ENCODE measurements around the gene NLRC4.
"Not testable (repeated sequence)": the region's sequence is repeated elsewhere in the genome, so short reads cannot be mapped to it uniquely, and the experiment has no call there.

Gene NLRC4

DNA sequence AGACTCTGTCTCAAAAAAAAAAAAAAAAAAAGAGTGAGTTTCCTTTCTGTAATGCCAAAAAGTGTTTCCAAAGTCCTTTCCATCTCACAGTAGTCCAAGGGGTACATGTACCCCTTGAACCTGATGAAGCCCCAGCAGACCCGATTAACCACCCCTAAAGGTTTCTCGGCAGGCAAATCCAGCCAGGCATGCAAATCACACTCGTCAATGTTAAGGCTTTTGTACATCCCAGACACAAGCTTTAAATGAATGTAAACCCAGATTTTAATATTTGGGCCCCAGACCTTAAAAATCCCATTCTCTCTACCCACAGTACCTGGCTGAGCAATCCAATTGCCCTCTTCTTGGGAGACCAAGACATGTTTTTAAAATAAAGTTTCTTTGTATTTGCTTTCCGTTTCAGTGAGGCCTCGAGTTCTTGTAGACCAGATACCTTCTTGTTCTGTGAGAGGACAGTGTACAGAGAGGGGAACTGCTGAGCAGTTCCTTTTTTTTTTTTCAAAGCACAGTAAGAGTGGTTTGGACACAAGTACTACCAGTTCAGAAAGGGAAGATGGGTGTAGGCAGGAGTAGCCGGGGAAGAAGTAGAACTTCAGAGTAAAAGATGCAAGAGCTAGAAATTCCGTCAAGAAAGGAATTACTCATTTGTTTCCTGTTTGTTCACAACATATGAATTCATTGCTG is at the start of gene NLRC4:
Gene NLRC4, minus strand, starts transcription at position 465 of the 684 bp plus-strand sequence. CDS start 8,111 bp downstream, outside the sequence.
- DNase-seq: peak in 1 of 2 experiments; percentile 55

DNA sequence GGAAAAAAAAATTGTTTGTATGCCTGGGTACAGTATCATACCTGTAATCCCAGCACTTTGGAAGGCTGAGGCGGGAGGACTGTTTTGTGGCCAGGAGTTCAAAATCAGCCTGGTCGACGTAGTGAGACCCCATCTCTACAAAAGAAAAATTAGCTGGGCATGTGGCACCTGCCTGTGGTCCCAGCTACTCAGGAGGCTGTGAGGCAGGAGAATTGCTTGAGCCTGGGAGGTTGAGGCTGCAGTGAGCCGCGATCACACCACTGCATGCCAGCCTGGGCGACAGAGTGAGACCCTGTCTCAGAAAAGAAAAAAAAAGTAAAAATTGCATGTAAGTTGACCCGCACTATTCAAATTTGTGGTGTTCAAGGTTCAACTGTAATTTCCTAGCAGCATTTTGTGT is 45.9 kb upstream of the NLRC4 start:
- DNase-seq: no peak

- not testable (repeated sequence) for DNase-seq
Measured at GRCh38 chr2:32293966-32294562, 29.4 kb upstream of the NLRC4 start.

GRCh38 chr2:32293493-32293892 is 28.8 kb upstream of the NLRC4 start:
- DNase-seq: not testable (repeated sequence)

DNA sequence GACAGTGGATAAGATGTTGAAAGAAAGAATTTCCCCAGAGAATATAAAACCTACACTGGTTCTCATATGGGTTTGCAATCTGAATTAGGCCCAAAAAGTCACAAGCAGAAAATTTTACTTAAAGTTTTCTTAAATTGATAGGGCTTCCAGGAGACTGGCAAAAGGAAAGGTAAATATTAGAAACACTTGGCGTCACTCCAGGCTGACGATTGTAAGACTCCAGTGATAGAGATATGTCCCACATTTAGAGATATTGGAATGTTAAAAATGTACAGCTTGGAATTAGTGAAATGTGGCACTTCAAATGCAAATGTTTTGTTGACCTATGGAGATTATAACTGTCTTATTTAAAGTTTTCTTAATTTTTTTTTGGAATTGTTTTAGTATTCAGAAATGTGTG is 27.1 kb upstream of the NLRC4 start:
- no peak for DNase-seq

GRCh38 chr2:32290000-32290339 is 25.3 kb upstream of the NLRC4 start:
- no peak for DNase-seq

DNA sequence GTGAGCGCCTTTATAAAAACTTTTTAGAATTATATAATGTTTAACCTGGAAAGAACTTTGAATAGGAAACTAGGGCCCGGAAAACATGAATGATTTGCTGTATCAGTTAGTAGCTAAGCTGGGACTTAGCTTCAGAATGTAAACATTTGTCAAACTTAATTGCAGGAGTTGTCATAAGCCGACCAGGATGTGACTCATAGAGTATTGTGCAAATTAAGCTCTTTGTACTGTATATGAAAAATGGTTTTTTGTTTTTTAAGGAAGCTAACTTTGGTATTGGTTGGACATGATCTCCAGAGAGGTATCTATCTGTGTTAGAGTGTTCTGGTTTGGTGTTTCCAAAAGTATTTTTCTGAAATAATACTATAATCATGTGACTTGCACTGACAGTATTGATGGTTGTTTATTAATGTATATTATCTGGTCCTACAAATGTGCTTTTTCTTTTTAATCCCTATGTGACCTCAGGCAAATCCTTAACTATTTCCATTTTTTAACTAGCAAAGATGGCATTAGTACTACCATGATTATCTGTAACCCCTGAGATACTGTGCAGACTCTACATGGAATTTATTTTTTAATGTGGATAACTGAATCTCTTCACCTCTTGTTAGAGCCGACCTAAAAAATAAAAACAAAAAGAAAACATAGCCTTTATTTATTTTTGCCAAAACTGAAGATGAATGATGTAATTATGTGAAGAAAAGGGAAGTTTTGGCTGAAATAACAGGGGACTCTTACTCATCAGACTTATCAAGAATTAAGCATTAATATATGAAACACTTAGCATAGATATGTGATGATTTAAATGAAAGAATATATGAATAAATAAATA is 24.7 kb upstream of the NLRC4 start:
- DNase-seq: no peak

DNA sequence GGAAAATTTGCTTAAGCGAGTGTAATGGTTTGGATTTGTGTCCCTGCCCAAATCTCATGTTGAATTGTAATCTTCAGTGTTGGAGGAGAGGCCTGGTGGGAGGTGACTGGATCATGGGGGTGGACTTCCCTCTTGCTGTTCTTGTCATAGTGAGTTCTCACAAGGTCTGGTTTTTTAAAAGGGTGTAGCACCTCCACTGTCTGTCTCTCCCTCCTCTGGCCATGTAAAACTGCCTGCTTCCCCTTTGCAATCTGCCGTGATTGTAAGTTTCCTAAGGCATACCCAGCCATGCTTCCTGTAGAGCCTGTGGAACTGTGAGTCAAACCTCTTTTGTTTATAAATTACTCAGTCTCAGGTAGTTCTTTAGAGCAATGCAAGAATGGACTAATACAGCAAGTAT is 19.6 kb upstream of the NLRC4 start:
- DNase-seq: peak in 1 of 2 experiments; percentile 47

DNA sequence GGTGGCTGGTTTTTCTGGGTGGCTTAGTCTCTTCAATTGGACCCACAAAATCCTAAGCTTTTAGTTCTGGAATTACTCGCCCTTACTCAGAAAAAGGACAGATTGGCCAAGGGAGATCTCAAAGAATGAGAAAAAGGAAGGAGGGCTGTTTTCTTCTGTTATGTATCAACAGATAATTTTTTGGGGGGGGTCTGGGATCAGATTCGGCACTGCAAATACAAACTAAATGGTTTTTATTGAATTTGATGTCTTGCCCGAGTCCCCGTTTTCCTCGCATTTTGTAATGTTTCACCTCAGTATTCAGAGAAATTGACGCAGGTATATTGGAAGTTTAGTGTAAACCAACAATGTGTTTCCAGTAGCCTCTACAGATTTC is 13.8 kb upstream of the NLRC4 start:
- DNase-seq: no peak

DNA sequence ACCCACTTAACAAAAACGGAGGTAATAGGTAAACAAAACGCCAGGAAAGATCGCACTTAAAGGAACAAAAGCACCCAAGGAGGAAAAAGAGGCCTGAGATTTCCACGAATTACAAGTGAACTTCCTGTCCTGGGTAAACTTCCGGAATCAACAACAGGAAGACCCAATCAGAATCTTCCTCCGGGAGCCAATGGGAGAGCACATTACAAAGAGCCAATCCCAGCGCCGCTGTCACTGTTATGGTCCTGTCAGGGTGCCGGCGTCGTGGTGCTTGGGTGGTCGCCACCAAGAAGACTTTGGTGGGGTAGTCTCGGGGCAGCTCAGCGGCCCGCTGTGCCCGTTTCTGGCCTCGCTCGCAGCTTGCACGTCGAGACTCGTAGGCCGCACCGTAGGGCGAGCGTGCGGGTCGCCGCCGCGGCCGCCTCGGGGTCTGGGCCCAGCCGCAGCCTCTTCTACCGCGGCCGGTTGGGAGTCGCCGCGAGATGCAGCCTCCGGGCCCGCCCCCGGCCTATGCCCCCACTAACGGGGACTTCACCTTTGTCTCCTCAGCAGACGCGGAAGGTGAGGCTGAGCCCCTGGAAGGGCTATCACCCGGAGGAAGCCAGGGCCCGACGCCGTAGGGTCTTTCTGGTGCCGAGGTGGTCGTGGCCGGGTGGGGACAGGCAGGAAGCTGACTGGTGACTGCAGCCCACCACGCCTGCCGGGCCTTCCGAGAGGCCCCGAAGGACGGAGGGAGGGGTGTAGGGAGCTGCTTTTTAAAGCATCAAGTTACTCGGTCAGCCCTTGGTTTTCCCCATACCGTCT is 13.2 kb upstream of the NLRC4 start, which contains the start of gene YIPF4:
Gene YIPF4, plus strand, starts transcription at position 231 of the 804 bp plus-strand sequence. Its CDS starts 252 bp downstream, at position 483.
- peak; percentile 85 to 89 for DNase-seq

- DNase-seq: no peak
Measured at GRCh38 chr2:32277363-32277673, 12.6 kb upstream of the NLRC4 start.

DNA sequence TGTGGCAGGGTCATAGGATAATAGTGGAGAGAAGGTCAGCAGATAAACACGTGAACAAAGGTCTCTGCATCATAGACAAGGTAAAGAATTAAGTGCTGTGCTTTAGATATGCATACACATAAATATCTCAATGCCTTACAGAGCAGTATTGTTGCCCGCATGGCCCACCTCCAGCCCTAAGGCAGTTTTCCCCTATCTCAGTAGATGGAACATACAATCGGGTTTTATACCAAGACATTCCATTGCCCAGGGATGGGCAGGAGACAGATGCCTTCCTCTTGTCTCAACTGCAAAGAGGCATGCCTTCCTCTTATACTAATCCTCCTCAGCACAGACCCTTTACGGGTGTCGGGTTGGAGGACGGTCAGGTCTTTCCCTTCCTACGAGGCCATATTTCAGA is 11.1 kb upstream of the NLRC4 start:
- not testable (repeated sequence) for DNase-seq

GRCh38 chr2:32274289-32274688 is 9.6 kb upstream of the NLRC4 start:
- no peak for DNase-seq

DNA sequence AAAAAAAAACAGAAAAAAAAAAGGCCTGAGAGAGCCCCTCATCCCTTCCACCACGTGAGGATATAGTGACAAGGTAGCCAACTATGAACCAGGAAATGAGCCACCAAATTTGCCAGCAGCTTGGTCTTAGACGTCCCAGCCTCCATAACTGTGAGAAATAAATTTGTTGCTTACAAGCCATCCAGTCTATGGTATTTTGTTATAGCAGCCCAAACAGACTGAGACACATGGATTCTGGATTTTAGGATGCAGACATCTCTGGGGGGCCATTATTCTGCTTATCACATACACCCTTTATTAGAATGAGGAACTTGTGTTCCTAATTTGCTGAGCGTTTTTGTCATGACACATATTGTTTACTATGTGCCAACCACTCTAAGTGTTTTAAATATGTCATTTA is 7.6 kb upstream of the NLRC4 start:
- no peak for DNase-seq

DNA sequence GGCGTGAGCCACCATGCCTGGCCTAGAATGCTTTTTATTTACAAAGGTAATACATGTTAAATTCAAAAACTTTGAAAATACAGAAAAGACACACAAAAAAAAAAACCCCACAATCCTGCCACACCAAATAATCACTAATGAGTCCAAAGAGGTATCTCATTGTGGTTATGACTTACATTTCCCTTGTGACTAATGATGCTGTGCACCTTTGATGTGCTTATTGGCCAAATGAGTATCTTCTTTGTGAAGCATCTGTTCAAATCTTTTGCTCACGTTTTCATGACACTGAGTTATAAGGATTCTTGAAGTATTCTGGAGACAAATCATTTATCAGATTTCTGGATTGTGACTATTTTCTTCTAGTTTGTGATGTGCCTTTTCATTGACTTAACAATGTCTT is 6.4 kb upstream of the NLRC4 start:
- no peak for DNase-seq

DNA sequence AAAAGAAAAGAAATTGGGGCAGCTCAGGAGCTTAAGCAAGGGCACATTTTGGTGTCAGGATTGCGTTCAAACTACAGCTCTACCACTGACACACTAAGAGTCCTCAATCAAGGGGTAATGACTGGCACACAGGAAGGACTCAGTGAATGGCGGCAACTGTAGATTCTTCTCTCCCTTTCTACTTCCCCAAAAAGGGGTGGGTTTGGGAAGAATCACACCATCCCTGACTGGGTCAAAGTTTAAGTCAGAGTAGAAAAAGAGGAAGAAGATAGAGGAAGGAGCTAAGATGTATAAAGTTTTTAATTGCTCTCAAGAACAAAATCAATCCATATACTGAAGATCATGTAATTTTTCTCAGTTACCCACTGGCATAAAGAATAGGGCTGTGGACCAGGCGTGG is 2.6 kb downstream of the NLRC4 start:
- DNase-seq: no peak

GRCh38 chr2:32260376-32260775 is 4.3 kb downstream of the NLRC4 start:
- DNase-seq: no peak

DNA sequence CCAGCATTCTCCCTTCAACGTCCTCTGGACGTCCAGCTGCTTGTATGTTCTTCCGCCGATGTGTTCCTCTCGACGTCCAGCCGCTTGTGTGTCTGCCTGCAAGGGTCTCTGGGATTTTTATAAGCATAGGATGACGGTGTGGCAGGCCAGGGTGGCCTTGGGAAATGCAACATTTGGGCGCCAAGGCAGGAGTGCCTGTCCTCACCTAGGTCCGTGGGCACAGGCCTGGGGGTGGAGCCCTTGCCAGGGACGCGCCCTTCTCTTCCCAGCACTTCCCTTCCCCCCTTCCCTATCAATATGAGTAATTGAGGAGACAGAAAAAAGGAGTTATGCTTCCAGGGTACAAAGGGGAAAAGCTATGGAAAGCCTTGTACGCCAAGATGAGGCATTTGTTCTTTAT is 6.4 kb downstream of the NLRC4 start:
- no peak for DNase-seq

DNA sequence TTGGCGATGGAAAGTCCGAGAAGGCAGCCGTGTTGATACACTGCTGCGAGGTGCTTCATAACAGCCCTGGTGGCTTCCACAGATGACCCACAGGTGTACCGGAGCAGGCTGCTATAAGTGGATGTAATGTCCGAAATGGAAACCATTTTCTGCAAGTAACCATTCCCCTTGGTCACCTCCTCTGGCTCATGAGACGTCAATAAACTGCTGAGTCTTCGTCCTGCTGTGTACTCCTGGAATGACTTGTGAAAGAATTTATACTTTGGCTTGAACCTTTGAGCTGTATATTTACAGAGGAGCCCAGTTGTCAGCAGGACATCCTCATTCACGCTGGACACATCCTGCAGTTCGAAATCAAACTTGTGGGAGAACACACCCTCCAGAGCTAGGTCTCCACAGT is 14.4 kb downstream of the NLRC4 start:
- DNase-seq: no peak

GRCh38 chr2:32249731-32250236 is 14.9 kb downstream of the NLRC4 start:
- DNase-seq: no peak

DNA sequence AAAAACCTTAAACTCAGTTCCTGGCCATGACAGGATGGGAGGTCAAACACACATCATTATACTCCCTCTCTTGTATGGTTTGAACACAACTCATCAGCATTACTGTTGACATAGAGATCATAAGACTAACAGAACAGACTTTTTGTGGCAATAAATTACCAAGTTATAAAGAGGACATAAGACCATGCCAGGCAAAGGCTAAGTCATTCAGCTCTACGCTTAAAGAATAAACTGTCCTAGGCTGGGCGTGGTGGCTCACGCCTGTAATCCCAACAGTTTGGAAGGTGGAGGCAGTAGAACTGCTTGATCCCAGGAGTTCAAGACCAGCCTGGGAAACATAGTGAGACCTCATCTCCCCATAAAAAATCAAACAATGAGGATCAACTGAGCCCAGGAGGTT is 16.4 kb downstream of the NLRC4 start:
- DNase-seq: no peak

GRCh38 chr2:32246911-32247310 is 17.8 kb downstream of the NLRC4 start:
- no peak for DNase-seq

GRCh38 chr2:32242331-32242730 is 22.4 kb downstream of the NLRC4 start:
- no peak for DNase-seq

Data from NCI-H526 (cell line).